GM12801 (cell line): Measurements from ENCODE around the gene FAM47C.

Source experiments
- CTCF ChIP-seq: IDR thresholded peaks from one replicate; pipeline ENCODE4 v1.5.1; 2011; ENCODE audit warnings: control low read depth; ENCODE audit not compliant: insufficient read length; ENCODE audit errors: extremely low read depth

Gene FAM47C

DNA sequence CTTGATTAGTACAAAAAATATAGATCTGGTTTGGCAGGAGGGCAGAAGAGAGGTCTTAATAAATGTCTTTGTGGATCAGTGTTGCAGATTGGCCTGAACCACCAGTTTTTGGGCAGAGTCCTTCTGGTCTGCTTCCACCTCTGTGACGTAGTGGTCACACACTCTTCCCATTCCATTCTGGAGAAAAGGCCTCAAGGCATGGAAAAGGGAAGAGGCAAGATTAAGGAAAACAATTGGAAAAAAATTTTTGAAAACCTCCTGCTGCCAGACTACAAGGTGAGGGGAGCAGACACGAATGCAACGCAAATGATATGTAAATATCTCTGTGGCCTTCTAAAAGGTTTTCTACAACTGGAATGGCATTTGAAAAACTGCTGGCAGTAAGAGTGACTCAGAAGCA lies 24.3 kb upstream of the FAM47C start:
- no peak for TF ChIP-seq CTCF

- TF ChIP-seq CTCF: no peak
These were observed 21.9 kb upstream of the FAM47C start for GRCh38 chrX:36986231-36986630.

DNA sequence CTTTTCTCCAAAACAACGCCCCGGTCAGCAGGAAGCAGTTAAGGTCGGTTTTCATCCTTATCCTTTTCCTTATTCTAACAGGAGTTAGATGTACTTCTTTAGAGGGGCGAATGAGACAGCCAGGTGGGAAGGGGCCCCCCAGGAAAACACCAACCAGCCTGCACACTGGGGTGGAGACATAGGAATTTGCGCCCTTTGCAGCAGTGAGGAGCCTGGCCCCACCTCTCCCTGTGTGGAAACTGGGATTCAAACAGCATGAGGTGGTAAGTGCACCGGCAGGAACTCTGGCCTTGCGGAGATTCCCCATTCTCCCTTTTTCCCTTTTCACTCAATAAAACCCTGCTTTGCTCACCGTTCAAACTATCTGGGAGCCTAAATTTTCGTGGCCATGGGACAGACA lies 8.0 kb upstream of the FAM47C start:
- no peak for TF ChIP-seq CTCF

GRCh38 chrX:37010496-37010895 lies 2.3 kb downstream of the FAM47C start:
- no peak for TF ChIP-seq CTCF

DNA sequence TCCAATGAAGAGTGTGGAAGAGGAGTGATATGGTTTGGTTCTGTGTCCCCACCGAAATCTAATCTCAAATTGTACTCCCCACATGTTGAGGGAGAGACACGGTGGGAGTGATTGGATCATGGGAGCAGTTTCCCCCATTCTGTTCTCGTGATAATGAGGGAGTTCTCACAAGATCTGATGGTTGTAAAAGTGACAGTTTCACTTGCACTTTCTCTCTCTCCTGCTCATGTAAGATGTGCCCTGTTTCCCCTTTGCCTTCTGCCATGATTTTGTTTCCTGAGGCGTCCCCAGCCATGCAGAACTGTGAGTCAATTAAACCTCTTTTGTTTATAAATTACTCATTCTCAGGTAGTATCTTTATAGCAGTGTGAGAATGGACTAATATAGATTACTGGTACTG lies 39.6 kb downstream of the FAM47C start:
- TF ChIP-seq CTCF: no peak

- no peak for TF ChIP-seq CTCF
These were observed 52.8 kb downstream of the FAM47C start for GRCh38 chrX:37060999-37061398.
